Dedifferentiated amniotic fluid mesenchymal stem cell (primary cell): Measurements from ENCODE around the gene FKBP7.
"Not testable (repeated sequence)": the region's sequence is repeated elsewhere in the genome, so short reads cannot be mapped to it uniquely, and the experiment has no call there.

Experiments used
- DNase-seq: peaks from one replicate; pipeline ENCODE4 v3.0.0-alpha.2; 2016; ENCODE audit errors: extremely low spot score

The FKBP7 gene, protein sequence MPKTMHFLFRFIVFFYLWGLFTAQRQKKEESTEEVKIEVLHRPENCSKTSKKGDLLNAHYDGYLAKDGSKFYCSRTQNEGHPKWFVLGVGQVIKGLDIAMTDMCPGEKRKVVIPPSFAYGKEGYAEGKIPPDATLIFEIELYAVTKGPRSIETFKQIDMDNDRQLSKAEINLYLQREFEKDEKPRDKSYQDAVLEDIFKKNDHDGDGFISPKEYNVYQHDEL

GRCh38 chr2:178478439-178479274 is at the start of gene FKBP7:
Gene FKBP7 (minus strand): TSS chr2:178478600. CDS start chr2:178478499, 101 bp downstream.
- DNase-seq: peak; percentile 78

DNA sequence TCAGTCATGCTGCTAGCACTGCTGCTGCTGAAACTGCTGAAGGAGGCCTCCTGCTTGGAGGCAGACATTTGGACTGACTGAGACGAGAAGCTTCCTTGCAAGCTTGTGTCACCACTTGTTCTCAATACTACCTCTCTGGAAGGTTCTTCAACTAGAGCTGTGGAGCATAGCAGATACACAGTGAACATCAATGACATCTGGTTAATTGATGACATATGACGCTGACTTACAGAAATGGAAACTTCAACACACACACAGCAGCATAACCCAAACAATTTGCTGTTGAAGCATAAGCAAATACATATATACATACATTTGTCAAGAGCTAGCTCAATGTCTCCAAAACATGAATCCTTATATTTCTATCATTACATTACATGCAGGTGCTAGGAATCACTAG is 49.2 kb upstream of the FKBP7 start:
- DNase-seq: no peak

DNA sequence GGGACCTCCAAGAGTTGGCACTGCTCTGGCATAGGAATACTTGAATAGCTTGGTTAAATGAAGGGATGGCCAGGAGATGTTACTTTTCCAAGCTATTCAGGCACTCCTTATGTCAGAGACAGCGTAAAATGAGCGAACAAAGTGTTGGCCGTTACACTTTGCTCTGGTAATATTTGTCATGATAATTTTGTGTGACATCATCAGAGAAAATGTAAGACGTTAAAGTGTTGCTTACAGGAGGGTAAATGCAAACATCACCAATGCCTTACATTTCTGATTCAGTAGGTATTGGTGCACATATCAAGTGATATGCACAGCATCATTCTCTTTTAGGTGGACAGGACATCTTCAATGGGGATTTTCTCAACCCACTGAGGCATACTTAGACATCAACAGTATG is 47.9 kb upstream of the FKBP7 start:
- no peak for DNase-seq

GRCh38 chr2:178525460-178525859 is 47.1 kb upstream of the FKBP7 start:
- DNase-seq: not testable (repeated sequence)

- not testable (repeated sequence) for DNase-seq
Measured at GRCh38 chr2:178525010-178525409, 46.6 kb upstream of the FKBP7 start.

- no peak for DNase-seq
Measured at GRCh38 chr2:178523596-178524134, 45.3 kb upstream of the FKBP7 start.

DNA sequence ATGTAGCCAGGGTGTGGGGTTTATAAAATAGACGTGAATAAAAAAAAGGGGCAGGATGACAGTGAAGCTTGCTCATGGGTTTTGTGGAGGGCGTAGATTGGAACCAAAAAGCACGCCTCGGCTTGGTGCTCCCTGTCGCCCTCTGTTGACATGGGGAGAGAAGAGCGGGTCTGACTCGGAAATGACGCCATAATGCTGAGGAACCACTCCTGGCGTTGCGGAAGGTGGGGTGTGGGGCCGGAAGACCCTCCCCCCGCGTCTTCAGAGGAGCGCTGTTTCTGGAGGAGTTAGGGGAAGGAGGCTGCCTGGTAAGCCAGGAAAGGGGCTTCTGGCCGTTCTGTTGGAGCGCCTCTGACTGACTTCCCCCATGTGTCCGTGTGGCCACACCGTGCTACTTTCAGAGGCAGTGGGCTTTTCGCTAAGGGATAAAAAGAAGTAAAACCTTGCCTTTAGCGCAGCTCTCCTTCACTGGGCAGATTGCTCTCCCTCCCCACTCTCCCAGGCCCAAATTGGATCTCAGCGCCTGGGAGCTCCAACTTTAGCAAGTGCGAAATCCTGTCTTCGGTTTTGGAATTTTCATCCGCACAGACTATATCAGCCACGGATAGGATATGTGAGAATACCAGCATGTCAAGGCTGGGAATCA is 44.7 kb upstream of the FKBP7 start:
- peak; percentile 80 for DNase-seq

- no peak for DNase-seq
Measured at GRCh38 chr2:178521304-178522150, 43.1 kb upstream of the FKBP7 start.

DNA sequence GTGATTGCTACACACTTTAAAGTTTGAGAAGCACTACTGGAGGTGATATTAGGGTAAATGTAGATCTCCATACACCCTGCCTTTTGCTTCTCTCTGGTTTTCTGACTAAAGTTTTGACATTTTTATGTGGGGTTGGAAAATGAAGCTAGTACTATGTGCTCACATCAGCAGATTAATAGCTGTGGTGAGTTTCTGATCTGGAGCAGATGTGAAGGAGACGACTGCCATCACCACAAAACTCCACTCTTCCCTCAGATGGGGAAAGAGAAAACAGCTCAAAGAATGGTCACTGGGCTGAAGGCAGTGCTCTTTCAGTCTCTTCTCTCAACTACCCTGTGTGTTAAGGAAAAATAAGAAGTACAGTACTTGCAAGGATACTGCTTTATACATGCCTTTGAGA is 39.1 kb upstream of the FKBP7 start:
- no peak for DNase-seq

DNA sequence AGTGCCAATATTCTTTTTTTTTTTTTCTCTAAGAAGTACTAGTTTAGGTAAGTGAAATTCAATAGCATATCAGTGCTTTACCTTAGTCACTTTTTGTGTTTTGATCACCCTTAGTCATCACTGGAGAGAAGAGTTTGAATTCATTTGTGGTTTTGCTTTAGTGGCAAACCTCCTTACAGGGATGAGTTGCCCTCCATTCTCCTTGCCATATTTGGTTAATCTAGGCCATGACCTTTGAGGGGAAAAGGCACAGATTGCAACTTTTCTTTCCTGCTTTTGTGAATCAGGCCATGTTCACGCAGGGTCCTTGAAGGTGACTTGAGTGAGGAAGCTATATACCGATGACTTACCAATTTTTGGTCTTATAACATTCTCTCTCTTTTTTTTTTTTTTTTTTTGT is 36.3 kb upstream of the FKBP7 start:
- DNase-seq: no peak

GRCh38 chr2:178513876-178514275 is 35.5 kb upstream of the FKBP7 start:
- no peak for DNase-seq

GRCh38 chr2:178512484-178512883 is 34.1 kb upstream of the FKBP7 start:
- no peak for DNase-seq

DNA sequence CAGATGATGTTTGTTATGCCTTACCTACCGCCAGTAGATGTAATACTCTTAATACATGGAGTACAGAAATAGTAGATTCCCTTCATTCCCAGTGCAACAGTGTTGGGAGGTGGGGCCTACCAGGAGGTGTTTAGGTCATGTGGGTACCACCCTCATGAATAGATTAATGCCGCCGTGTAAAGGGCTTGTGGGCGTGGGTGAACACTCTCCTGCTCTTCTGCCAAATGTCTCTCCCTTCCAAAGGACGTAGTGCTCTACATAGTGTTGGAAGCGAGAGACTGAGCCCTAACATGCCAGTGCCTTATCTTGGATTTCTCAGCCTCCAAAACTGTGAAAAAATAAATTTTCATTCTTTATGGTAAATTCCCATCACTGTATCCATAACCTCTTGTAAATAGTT is 32.0 kb upstream of the FKBP7 start:
- DNase-seq: no peak

DNA sequence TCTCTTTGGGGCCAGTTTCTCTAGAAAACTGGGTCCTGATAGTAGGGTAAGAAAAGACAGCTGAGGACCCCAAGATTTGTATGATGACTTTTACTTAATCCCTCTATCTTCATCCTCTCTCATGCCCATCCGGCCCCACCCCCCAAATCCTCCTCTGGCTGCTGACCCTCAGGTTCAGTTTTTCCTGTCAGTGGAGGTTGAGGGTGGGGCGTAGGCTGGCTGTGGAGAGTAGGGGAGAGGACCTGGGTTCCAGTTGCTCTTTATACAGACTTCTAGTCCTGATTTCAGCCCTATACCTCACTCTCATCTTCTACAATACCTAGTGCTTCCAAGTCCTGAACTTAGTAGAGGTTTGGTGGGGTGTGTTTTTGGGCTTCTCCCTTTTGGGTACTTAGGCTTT is 30.2 kb upstream of the FKBP7 start:
- DNase-seq: no peak

DNA sequence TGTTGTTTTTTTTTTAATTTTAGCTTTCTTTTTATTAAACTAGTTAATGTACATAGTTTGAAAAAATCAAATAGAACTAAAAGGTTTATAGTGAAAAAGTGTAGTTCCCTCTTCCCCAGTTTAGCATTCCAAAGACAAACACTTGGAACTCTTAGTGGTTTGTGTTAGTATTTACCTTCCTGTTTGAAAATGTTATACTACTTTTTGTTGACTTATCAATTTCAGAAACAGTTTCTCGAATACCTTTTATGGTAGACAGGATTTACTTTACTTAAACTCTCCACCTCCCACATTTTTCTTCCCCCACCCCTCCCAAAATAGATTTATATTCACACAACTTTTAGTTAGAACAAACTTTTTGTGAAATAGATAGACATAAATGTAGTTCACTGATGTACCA is 28.5 kb upstream of the FKBP7 start:
- no peak for DNase-seq

DNA sequence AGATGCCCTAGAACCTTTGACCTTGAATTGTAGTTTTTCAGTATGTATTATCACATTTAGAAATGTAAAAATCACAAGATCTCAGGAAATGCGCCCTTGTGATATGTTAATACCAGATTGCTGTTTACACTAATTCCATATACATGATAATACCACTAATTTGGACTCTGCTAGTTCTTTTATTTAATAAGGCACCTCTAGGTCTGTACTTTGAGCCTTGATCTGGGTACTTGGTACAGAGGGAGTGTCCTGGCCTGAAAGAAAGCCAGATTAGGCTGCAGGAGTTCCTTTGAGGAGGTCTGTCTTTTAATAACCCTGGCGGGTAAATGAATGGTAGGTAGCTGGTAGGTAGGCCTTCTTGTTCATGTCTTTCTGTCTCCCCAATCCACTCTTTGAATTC is 28.1 kb upstream of the FKBP7 start:
- no peak for DNase-seq

DNA sequence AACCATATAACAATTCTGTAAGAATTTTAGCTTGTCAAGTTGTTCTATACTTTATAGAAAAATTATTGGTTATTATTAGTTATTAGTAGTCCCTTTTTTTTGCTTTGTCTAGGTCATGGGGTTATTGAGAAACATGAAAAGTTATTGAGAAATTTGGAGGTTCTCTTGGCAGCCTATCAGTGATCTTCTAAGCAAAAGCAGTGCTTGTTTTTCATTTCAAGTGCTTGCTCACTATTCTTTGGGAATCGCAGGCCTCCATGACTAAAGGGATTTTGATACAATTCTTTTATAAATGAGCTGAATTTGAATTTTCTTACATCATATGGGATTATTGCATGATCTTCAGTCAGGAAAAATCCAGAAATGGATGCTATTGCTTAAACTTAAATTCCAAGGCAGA is 27.7 kb upstream of the FKBP7 start:
- DNase-seq: no peak

DNA sequence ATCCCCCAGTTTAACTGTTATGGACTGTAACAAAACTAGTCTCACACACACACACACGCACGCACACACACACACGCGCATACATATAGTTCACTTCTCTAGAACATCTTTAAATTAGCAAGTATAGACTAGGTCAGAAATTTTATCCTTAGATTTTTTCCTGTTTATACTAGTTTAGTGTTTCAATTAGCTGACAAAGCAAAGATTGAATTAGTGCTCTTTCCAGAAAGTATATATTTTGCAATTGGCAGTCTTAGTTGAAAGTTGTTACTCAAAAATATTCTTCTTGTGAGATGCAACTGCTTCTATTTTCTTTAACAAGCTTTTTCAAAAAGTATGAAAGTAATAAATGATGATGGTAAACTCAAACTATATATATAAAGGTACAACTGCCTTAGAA is 24.4 kb upstream of the FKBP7 start:
- no peak for DNase-seq

- no peak for DNase-seq
Measured at GRCh38 chr2:178499640-178500039, 21.2 kb upstream of the FKBP7 start.

DNA sequence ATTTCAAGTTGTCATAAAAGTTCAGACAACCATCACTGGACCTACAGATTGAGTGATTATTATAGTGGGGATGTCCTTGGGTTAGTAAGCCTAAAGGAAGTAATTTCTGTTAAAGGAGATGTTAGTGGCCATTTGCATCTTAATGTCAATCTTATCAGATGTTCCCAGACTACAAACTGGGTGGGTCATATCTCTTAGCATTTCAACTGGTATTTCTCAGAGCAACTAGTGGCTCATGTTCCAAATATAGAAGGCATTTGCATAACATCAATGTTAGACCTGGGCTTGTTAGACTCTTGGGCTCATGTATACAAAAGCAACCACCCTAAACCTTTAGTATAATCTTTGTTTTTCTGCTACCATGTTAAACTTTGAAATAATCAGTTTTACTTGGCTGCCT is 19.7 kb upstream of the FKBP7 start:
- DNase-seq: no peak

GRCh38 chr2:178496049-178496448 is 17.6 kb upstream of the FKBP7 start:
- no peak for DNase-seq

- DNase-seq: no peak
Measured at GRCh38 chr2:178491612-178492011, 13.2 kb upstream of the FKBP7 start.
